K562 (cell line): ENCODE data around the gene DGKZ. TPM values are rescaled to one million over a fixed set of nuclear protein-coding genes. Genes with fewer than 3 reads are reported as not detected.

Experiments
- ARID1B ChIP-seq: fragments of 450-650 bp; IDR thresholded peaks from 2 replicates; pipeline ENCODE4 v1.6.1; 2016; ENCODE audit warnings: antibody characterized with exemption, mild to moderate bottlenecking, inconsistent platforms
- MTF1 ChIP-seq: fragments of 250-450 bp; sonication (Bioruptor Pico); IDR thresholded peaks from 2 replicates; pipeline ENCODE4 v1.9.0; 2021; ENCODE audit warnings: moderate library complexity, mild to moderate bottlenecking, inconsistent platforms, borderline replicate concordance
- POLR2A ChIP-seq: fragments of 450-650 bp; conservative IDR thresholded peaks from 2 replicates; pipeline ENCODE4 v1.6.1; 2016
- RAD21 ChIP-seq, 2 experiments: fragments of 250-450 bp in 1 of 2; fragments of 450-650 bp in 1 of 2; sonication (Bioruptor Pico) in 1 of 2; formaldehyde crosslinking in 1 of 2; IDR thresholded peaks in 1 of 2; conservative IDR thresholded peaks in 1 of 2; 2 replicates each; pipeline versions ENCODE4 v1.4.0 to v1.8.0; 2020 to 2022; ENCODE audit warnings: mild to moderate bottlenecking in 2 of 2, moderate library complexity in 1 of 2
- RBBP5 ChIP-seq: fragments of 200-600 bp; sonication (generic); IDR thresholded peaks from 2 replicates; pipeline ENCODE4 v1.6.1; 2012; ENCODE audit warnings: borderline replicate concordance, mild to moderate bottlenecking, low read length, control low read depth, inconsistent platforms; ENCODE audit not compliant: insufficient read depth, poor library complexity, severe bottlenecking
- ZNF184 ChIP-seq: sonication (generic); formaldehyde crosslinking; IDR thresholded peaks from 2 replicates; pipeline ENCODE4 v1.5.0; 2020; ENCODE audit warnings: missing genetic modification reagents
- polyA plus RNA-seq, 8 experiments: library from polyadenylated mRNA; depleted of rRNA in 4 of 8; stranded (reverse) in 5 of 8; unstranded in 3 of 8; fragments of >200 nt; fragmentation: Nextera tagmentation in 2 of 8; fragmentation: Illumina TruSeq in 1 of 8; extraction: Ambion mirVana in 2 of 8; extraction: Trizol in 1 of 8; gene quantifications; 2 replicates each; pipeline versions ENCODE4 v1.2.1 to v1.2.3, GENCODE V29; 2011 to 2014; ENCODE audit warnings: inconsistent platforms in 1 of 8, missing spikeins in 1 of 8
- total RNA-seq, 7 experiments: library from RNA; depleted of rRNA in 6 of 7; stranded (reverse); fragments of >200 nt in 6 of 7; fragmentation: Illumina TruSeq in 2 of 7; extraction: Trizol in 2 of 7; gene quantifications; 2 replicates each; pipeline versions ENCODE4 v1.2.1 to v1.2.3, GENCODE V29; 2011 to 2021; ENCODE audit warnings: low replicate concordance in 1 of 7
- TF ChIP-seq, protein P1 (sequence below): fragments of 250-450 bp; sonication (Bioruptor Pico); IDR thresholded peaks from 2 replicates; pipeline ENCODE4 v1.8.0; 2022; ENCODE audit warnings: moderate library complexity, mild to moderate bottlenecking, inconsistent platforms
- TF ChIP-seq, protein P2 (sequence below): fragments of 450-650 bp; IDR thresholded peaks from 2 replicates; pipeline ENCODE4 v1.6.1; 2018; ENCODE audit not compliant: partially characterized antibody

The DGKZ gene
- total and polyA plus RNA-seq, 9 of the 15 experiments (the other 6 are each of a cell fraction or from before 2014, with no cell fraction given): 0.51 to 100 (median 44.2) TPM

DNA sequence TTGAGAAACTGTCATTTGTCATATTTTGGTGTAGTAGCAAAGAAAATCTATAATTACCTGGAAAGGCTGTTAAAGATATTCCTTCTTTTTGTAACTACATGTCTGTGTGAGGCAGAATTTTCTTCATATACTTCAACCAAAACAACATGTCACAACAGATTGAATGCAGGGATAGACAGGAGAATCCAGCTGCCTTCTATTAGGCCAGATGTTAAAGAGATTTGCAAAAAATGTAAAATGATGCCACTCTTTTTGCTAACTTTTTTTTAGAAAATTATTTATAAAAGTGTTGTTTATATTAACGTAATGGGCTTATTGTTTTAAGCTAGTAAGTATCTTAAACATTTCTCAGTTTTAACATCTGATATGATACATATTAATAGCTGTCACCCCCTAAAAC, 12.7 kb downstream of the DGKZ start (continued):
- TF ChIP-seq RBBP5: no peak
- TF ChIP-seq ZNF184 (CRISPR knock-in tag): no peak
- TF ChIP-seq, protein P1, sequence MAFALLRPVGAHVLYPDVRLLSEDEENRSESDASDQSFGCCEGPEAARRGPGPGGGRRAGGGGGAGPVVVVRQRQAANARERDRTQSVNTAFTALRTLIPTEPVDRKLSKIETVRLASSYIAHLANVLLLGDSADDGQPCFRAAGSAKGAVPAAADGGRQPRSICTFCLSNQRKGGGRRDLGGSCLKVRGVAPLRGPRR: no peak
- TF ChIP-seq ARID1B: no peak
- no peak for TF ChIP-seq POLR2A
- no peak for TF ChIP-seq RAD21 (CRISPR knock-in tag; conservative IDR thresholded peaks at IDR 0.05 in 1 of 2, IDR thresholded peaks at IDR 0.05 in 1 of 2)
- TF ChIP-seq, protein P2, sequence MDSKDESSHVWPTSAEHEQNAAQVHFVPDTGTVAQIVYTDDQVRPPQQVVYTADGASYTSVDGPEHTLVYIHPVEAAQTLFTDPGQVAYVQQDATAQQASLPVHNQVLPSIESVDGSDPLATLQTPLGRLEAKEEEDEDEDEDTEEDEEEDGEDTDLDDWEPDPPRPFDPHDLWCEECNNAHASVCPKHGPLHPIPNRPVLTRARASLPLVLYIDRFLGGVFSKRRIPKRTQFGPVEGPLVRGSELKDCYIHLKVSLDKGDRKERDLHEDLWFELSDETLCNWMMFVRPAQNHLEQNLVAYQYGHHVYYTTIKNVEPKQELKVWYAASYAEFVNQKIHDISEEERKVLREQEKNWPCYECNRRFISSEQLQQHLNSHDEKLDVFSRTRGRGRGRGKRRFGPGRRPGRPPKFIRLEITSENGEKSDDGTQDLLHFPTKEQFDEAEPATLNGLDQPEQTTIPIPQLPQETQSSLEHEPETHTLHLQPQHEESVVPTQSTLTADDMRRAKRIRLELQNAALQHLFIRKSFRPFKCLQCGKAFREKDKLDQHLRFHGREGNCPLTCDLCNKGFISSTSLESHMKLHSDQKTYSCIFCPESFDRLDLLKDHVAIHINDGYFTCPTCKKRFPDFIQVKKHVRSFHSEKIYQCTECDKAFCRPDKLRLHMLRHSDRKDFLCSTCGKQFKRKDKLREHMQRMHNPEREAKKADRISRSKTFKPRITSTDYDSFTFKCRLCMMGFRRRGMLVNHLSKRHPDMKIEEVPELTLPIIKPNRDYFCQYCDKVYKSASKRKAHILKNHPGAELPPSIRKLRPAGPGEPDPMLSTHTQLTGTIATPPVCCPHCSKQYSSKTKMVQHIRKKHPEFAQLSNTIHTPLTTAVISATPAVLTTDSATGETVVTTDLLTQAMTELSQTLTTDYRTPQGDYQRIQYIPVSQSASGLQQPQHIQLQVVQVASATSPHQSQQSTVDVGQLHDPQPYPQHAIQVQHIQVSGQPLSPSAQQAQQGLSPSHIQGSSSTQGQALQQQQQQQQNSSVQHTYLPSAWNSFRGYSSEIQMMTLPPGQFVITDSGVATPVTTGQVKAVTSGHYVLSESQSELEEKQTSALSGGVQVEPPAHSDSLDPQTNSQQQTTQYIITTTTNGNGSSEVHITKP: no peak
- no peak for TF ChIP-seq MTF1
